Thoracic aorta endothelial cell (primary cell): Measurements from ENCODE around the gene ISY1. TPM values are rescaled to one million over a fixed set of nuclear protein-coding genes. Genes with fewer than 3 reads are reported as not detected.

Source experiments
- total RNA-seq: library from RNA; depleted of rRNA; stranded (reverse); fragments of >200 nt; gene quantifications from 2 replicates; pipeline ENCODE4 v1.2.3, GENCODE V29; 2012

The ISY1 gene
- total RNA-seq: 28.1 and 36.8 TPM in 2 replicates

DNA sequence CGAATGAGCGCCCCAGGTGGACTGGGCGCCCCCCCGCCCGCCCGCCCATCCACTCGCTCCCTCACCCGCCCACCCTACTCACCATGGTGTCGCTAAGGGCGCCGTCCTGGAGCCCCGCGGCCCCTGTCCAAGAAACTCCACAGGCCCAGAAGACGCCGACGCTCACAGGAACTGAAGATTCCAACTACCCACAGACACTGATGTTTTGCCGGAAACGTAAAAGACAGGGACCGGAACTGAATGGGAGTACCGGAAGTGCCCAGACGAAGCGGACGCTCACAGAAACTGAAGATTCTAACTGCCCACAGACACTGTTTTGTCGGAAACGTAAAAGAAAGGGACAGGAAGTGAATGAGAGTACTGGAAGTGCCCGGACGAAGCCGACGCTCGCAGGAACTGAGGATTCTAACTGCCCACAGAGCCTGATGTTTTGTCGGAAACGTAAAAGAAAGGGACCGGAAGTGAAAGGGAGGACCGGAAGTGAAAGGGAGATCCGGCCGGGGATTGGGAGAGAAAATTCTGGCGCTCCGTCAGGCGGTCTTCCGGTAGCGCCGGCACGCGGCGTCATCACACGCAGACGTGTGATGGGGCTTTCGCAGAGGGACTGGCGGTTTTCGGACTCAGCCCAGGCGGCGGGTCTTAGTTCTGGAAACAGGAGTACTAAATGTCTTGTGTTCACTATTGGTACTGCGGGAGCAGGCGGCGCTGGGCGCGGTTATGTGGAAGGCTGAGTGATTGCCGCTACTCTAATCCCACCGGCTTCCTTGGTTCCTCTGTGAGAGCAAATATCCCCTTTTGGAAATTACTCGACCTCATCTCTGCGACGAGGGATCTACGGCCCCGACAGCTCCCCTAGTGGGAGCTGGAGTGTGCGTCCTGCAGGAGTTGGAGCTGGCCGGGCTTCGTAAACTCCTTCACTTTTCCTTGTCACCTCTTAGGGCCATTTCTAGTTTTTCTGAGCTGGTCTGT lies at the start of gene ISY1:
Gene ISY1, minus strand, starts transcription at position 173 of the 969 bp plus-strand sequence. Its CDS starts 88 bp downstream, at position 85.

GRCh38 chr3:129183569-129184395 lies 22.9 kb upstream of the ISY1 start, which contains the start of gene CNBP:
Gene CNBP, minus strand, starts transcription at chr3:129183896. Its CDS starts 12,139 bp downstream, at chr3:129171757.

DNA sequence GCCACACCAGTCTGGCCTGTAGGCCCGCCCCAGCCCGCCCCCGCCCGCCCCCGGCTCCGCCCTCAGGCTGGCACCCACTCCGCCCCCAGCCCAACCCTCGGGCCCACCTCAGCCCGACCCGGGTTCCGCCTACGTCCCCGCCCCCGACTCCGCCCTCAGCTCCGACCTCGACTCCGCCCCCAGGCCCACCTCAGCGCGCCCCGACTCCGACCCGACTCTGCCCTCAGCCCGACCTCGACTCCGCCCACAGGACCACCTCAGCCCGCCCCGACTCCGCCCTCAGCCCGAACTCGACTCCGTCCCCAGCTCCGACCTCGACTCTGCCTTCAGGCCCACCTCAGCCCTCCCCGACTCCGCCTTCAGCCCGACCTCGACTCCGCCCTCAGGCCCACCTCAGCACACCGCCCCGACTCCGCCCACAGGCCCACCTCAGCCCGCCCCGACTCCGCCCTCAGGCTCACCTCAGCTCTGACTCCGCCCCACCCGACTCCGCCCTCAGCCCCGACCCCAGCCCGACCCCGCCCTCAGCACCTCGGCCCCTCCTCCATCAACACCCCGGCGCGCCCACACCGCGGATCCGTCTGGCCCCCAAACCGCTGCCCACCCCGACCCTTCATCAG lies 39.0 kb downstream of the ISY1 start, which contains the start of gene RAB43:
Gene RAB43, minus strand, starts transcription at position 13 of the 620 bp plus-strand sequence. CDS start 315 bp downstream, outside the sequence.

Other genes starting within 250 kb of the ISY1 start
- gene CFAP92, start 167.0 kb downstream of the ISY1 start, total RNA-seq: 0.07 TPM in 1 of 2 replicates, not detected in the other
- 0.13 and 0.22 TPM in 2 replicates for gene EFCC1, start 159.8 kb downstream of the ISY1 start, total RNA-seq
- not detected in 2 replicates for gene GP9, start 100.3 kb downstream of the ISY1 start, total RNA-seq
- gene RAB43, start 39.3 kb downstream of the ISY1 start, total RNA-seq: 15.6 and 17.4 TPM in 2 replicates
- 271 and 273 TPM in 2 replicates for gene CNBP, start 22.8 kb upstream of the ISY1 start, total RNA-seq
- gene COPG1, start 88.5 kb upstream of the ISY1 start, total RNA-seq: 203 and 275 TPM in 2 replicates
- gene HMCES, start 117.8 kb upstream of the ISY1 start, total RNA-seq: 17.4 and 26.3 TPM in 2 replicates